ENCODE results near the gene PPP6R2.

DNA sequence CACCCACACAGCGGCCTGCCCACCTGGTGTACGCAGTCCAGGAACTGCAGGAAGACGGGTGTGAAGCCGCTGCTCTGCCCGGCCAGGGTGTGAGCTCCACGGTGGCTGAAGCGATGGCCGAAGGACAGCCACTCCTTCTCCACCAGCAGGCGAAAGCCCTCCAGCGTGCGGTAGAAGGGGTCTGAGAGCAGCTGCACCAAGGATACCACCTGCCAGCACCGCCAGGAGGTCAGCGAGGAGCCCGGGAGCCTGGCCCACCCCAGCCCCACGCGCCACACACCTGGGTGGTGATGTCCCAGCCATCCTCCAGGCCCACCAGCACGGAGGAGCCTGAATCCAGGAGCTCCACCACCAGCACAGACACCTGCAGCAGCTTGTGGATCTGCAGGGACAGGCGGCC, 112.1 kb downstream of the PPP6R2 start:
- TF ChIP-seq TAF1 (IDR thresholded peaks at IDR 0.05; ENCODE audit: low read depth, low read length) (no peak), POLR2A (IDR thresholded peaks at IDR 0.05; ENCODE audit: low read depth, low read length) (no peak)

Measured in GM12891 (cell line).